HEK293 (cell line): ENCODE results near the gene TYMS.

ENCODE experiments used
- CTCF ChIP-seq: fragments of 450-650 bp; formaldehyde crosslinking; IDR thresholded peaks from 2 replicates; pipeline ENCODE4 v1.5.1; 2016; ENCODE audit warnings: missing biosample characterization, missing genetic modification characterization
- GFI1B ChIP-seq: fragments of 450-650 bp; formaldehyde crosslinking; IDR thresholded peaks from 2 replicates; pipeline ENCODE4 v1.5.1; 2016; ENCODE audit warnings: missing biosample characterization, missing genetic modification characterization
- IKZF3 ChIP-seq: fragments of 450-650 bp; IDR thresholded peaks from 2 replicates; pipeline ENCODE4 v1.5.0; 2018; ENCODE audit warnings: missing biosample characterization, mild to moderate bottlenecking, missing genetic modification characterization, moderate library complexity
- REST ChIP-seq: fragments of 450-650 bp; formaldehyde crosslinking; IDR thresholded peaks from 2 replicates; pipeline ENCODE4 v1.5.1; 2016; ENCODE audit warnings: missing biosample characterization, missing genetic modification characterization
- ZNF18 ChIP-seq: fragments of 450-650 bp; formaldehyde crosslinking; IDR thresholded peaks from 2 replicates; pipeline ENCODE4 v1.5.1; 2016; ENCODE audit warnings: missing biosample characterization, missing genetic modification characterization
- ZNF404 ChIP-seq: fragments of 450-650 bp; formaldehyde crosslinking; IDR thresholded peaks from 2 replicates; pipeline ENCODE4 v1.5.1; 2017; ENCODE audit warnings: missing biosample characterization, missing genetic modification characterization
- ZNF76 ChIP-seq: fragments of 450-650 bp; formaldehyde crosslinking; IDR thresholded peaks from 2 replicates; pipeline ENCODE4; 2016; ENCODE audit warnings: low read depth, missing biosample characterization, missing genetic modification characterization, borderline replicate concordance
- ZNF830 ChIP-seq: fragments of 450-650 bp; IDR thresholded peaks from 2 replicates; pipeline ENCODE4 v1.5.0; 2018; ENCODE audit warnings: missing biosample characterization, missing genetic modification characterization, low read depth, mild to moderate bottlenecking, moderate library complexity
- TF ChIP-seq, protein P1 (sequence below): fragments of 450-650 bp; formaldehyde crosslinking; IDR thresholded peaks from 2 replicates; pipeline ENCODE4 v1.5.1; 2016; ENCODE audit warnings: missing biosample characterization, missing genetic modification characterization
- TF ChIP-seq, protein P2 (sequence below): fragments of 450-650 bp; formaldehyde crosslinking; IDR thresholded peaks from 2 replicates; pipeline ENCODE4 v1.5.1; 2017; ENCODE audit warnings: missing biosample characterization, missing genetic modification characterization

DNA sequence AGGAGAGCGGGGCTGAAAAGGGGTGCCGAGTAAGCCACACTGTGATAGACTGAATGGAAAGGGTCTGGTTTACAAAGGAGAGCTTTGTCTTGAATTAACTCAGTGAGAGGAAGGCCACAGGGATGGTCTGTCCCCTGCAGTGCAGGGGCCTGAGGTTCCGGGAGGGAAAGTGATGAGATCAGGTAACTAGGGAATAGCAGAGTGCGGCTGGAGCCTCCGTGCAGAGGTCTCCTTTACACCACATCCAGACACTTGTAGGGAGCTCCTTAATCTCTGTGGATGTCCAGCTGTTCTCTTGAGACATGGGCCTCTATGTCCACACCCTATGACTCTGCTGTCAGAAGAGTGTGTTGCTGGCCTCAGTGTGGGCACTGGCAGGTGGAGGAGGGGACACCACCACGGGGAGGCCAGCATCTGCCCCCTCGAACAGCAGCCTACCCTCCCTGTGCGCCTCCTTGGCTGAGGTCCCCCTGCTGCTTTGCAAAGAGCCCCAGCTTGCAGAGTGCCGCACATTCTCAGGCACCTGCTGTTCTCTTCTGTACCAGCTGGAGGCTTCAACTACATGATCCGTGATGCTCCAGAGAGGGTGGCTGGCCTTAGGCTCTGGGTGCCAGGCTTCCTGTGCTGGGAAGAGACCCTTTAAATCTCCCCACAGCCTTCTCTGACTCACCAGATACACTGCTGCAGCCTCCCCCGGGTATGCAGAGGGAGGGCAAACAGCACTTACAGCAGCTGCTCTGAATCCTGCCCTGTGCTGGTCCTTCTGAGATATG is 29.1 kb downstream of the TYMS start:
- no peak for TF ChIP-seq CTCF
- TF ChIP-seq, protein P1, sequence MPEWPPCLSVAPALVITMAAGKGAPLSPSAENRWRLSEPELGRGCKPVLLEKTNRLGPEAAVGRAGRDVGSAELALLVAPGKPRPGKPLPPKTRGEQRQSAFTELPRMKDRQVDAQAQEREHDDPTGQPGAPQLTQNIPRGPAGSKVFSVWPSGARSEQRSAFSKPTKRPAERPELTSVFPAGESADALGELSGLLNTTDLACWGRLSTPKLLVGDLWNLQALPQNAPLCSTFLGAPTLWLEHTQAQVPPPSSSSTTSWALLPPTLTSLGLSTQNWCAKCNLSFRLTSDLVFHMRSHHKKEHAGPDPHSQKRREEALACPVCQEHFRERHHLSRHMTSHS: no peak
- no peak for TF ChIP-seq ZNF18 (tag by site-specific recombination)
- TF ChIP-seq, protein P2, sequence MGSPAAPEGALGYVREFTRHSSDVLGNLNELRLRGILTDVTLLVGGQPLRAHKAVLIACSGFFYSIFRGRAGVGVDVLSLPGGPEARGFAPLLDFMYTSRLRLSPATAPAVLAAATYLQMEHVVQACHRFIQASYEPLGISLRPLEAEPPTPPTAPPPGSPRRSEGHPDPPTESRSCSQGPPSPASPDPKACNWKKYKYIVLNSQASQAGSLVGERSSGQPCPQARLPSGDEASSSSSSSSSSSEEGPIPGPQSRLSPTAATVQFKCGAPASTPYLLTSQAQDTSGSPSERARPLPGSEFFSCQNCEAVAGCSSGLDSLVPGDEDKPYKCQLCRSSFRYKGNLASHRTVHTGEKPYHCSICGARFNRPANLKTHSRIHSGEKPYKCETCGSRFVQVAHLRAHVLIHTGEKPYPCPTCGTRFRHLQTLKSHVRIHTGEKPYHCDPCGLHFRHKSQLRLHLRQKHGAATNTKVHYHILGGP (tag by site-specific recombination): no peak
- TF ChIP-seq ZNF76: no peak
- no peak for TF ChIP-seq REST (tag by site-specific recombination)
- no peak for TF ChIP-seq ZNF404 (tag by site-specific recombination)
- no peak for TF ChIP-seq GFI1B (tag by site-specific recombination)
- TF ChIP-seq IKZF3 (tag by site-specific recombination): no peak
- TF ChIP-seq ZNF830 (tag by site-specific recombination): no peak
